Measurements from ENCODE around the gene SLIT3. TPM values are rescaled to one million over a fixed set of nuclear protein-coding genes. Genes with fewer than 3 reads are reported as not detected.

The SLIT3 gene
- total RNA-seq, 1 experiment from 2014 or later = not detected

- Histone ChIP-seq H3K27me3 (ENCODE audit: insufficient read depth, low read depth) (peaks cover 67% of the 10 kb centered on the region), H3K36me3 (ENCODE audit: low read depth) (no peaks in the 10 kb centered on the region), H3K9me3 (ENCODE audit: insufficient read depth, low read depth) (no peaks in the 10 kb centered on the region), H3K79me2 (ENCODE audit: low read depth) (no peaks in the 10 kb centered on the region), H2AFZ (no peak overlapping the region), H4K20me1 (ENCODE audit: insufficient read depth) (no peaks in the 10 kb centered on the region), H3F3A (ENCODE audit: insufficient read depth, low read depth) (no peaks in the 10 kb centered on the region), H3K9me2 (ENCODE audit: insufficient read depth) (no peaks in the 10 kb centered on the region), H3K4me3 (no peak overlapping the region), H3K27ac (no peak overlapping the region), H3K4me2 (no peak overlapping the region), H3K4me1 (replicated peaks; ENCODE audit: insufficient read depth) (no peaks in the 10 kb centered on the region)
- intact Hi-C loops (cut with micrococcal nuclease; ENCODE audit: unreplicated experiment) = no loop called here
- TF ChIP-seq CTCF (conservative IDR thresholded peaks at IDR 0.05) = no peak
- TF ChIP-seq EZH2 (IDR thresholded peaks at IDR 0.05; ENCODE audit: low read depth) = no peak
- BruUV-seq (replicated peaks) = no TSS peak
- DNase-seq = no peak
- POLR2A ChIA-PET (ENCODE audit: unreplicated experiment) = no interaction called here
- CTCF ChIA-PET = no interaction called here
Measured at GRCh38 chr5:169128679-169129078, 172.3 kb downstream of the SLIT3 start.

- TF ChIP-seq EZH2 (IDR thresholded peaks at IDR 0.05; ENCODE audit: low read depth) (no peak), CTCF (conservative IDR thresholded peaks at IDR 0.05) (no peak)
- DNase-seq = no peak
- Histone ChIP-seq H3K79me2 (ENCODE audit: low read depth) (no peaks in the 10 kb centered on the region), H3F3A (ENCODE audit: insufficient read depth, low read depth) (no peaks in the 10 kb centered on the region), H3K4me2 (no peak overlapping the region), H3K27ac (no peak overlapping the region), H3K9me3 (ENCODE audit: insufficient read depth, low read depth) (no peaks in the 10 kb centered on the region), H4K20me1 (ENCODE audit: insufficient read depth) (no peaks in the 10 kb centered on the region), H3K9me2 (ENCODE audit: insufficient read depth) (no peaks in the 10 kb centered on the region), H3K4me1 (replicated peaks; ENCODE audit: insufficient read depth) (no peaks in the 10 kb centered on the region), H2AFZ (no peak overlapping the region), H3K4me3 (no peak overlapping the region), H3K27me3 (ENCODE audit: insufficient read depth, low read depth) (peaks cover 67% of the 10 kb centered on the region), H3K36me3 (ENCODE audit: low read depth) (no peaks in the 10 kb centered on the region)
- BruUV-seq (replicated peaks) = no TSS peak
- CTCF ChIA-PET = no interaction called here
- POLR2A ChIA-PET (ENCODE audit: unreplicated experiment) = no interaction called here
- intact Hi-C loops (cut with micrococcal nuclease; ENCODE audit: unreplicated experiment) = no loop called here
Measured at GRCh38 chr5:169127431-169127830, 173.5 kb downstream of the SLIT3 start.

GRCh38 chr5:169126481-169127021, 174.4 kb downstream of the SLIT3 start:
- H3K36me3 ChIP-seq (ENCODE audit: low read depth) = no peaks in the 10 kb centered on the region
- no peak overlapping the region for H2AFZ ChIP-seq
- H3K4me2 ChIP-seq = no peak overlapping the region
- intact Hi-C loops (cut with micrococcal nuclease; ENCODE audit: unreplicated experiment) = no loop called here
- H3K27ac ChIP-seq = no peak overlapping the region
- no peaks in the 10 kb centered on the region for H3K9me2 ChIP-seq (ENCODE audit: insufficient read depth)
- no peaks in the 10 kb centered on the region for H3K4me1 ChIP-seq (replicated peaks; ENCODE audit: insufficient read depth)
- no peak for DNase-seq
- BruUV-seq (replicated peaks) = no TSS peak
- no peaks in the 10 kb centered on the region for H3F3A ChIP-seq (ENCODE audit: insufficient read depth, low read depth)
- ChIA-PET POLR2A (ENCODE audit: unreplicated experiment) (no interaction called here), CTCF (no interaction called here)
- H3K9me3 ChIP-seq (ENCODE audit: insufficient read depth, low read depth) = no peaks in the 10 kb centered on the region
- no peaks in the 10 kb centered on the region for H4K20me1 ChIP-seq (ENCODE audit: insufficient read depth)
- H3K79me2 ChIP-seq (ENCODE audit: low read depth) = no peaks in the 10 kb centered on the region
- H3K27me3 ChIP-seq (ENCODE audit: insufficient read depth, low read depth) = peaks cover 62% of the 10 kb centered on the region
- no peak overlapping the region for H3K4me3 ChIP-seq
- TF ChIP-seq CTCF (conservative IDR thresholded peaks at IDR 0.05) (no peak), EZH2 (IDR thresholded peaks at IDR 0.05; ENCODE audit: low read depth) (no peak)

All from PC-9 (cell line).